Cardiac ventricle fibroblast (primary cell): ENCODE measurements around the gene PHACTR4. TPM values are rescaled to one million over a fixed set of nuclear protein-coding genes. Genes with fewer than 3 reads are reported as not detected.

ENCODE experiments used
- total RNA-seq: library from RNA; depleted of rRNA; stranded (reverse); fragments of >200 nt; gene quantifications from 2 replicates; pipeline ENCODE4 v1.2.3, GENCODE V29; 2015

Gene PHACTR4
- total RNA-seq: 6.6 and 8.3 TPM in 2 replicates

DNA sequence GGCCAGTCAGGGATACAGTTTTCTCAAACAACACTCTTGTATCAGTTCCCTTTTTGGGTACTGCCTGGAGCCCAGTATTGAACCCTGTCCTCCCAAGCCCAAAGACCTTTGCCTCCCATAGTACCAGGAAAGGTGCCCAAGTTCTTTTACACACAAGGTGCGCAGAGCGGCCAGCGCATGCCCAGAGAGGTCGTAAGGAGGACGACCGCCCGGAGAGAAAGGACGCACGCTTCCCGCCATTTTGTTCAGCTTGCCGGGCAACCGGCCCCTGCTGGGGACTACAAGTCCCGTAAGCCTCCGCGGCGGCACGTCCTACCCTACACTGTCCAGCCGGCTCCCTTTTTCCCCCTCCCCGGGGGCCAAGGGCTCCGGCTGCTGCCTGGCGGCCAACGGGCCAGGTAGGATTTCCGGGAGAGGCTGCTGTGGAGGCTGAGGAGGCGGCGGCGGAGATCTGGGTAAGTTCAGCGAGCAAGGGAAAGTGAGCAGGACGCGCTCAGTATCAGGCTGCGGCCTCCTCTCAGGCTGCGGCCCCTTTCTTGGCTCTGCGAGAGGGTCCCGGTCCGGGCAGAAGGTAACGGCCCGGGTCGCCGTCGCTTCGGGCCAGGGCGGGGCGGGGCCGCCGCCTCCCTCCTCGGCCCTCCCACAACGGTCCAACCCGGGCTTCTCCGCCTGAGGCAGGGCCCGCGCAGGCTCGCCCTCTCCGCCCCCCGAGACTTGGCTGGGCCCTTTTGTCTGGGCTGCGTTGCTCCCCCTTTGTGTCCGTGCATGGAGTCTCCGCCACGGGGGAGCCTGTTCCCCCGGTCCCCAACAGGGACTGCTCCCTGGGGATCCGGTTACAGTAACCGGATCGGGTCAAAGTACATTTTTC, at the start of gene PHACTR4:
Gene PHACTR4 (plus strand): TSS at position 370 of the 868 bp plus-strand sequence. CDS start 37,708 bp downstream, outside the sequence.

DNA sequence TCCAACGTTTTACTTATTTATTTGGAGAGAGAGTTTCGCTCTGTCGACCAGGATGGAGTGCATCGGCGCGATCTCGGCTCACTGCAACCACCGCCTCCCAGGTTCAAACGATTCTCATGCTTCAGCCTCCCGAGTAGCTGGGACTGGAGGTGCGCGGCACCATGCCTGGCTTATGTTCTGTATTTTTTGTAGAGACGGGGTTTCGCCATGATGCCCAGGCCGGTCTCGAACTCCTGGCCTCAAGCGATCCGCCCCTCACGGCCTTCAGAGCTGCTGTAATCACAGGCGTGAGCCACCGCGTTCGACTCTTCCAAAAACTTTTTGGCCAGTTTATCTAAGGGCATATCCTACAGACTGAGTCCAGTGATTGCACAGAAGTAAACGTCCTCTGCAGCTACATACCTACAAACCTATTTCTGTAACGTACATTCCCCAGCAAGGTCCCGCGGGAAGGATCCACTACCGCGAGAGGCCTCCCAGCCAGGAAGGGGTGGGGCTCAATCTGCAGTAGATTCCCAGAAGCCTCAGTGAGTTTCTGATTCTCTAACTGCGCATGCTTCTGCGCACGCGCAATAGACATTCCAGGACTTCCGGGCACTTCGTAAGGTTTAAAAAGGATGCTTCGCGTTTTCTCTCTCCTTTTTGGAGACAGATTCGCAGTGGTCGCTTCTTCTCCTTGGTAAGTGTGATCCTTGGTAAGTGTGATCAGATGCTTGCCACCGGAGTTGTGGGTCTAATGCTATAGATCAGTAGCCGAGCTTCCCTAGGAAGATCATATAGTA, 136.1 kb downstream of the PHACTR4 start, which contains the start of gene RCC1:
Gene RCC1 (plus strand): TSS at position 638 of the 782 bp plus-strand sequence. CDS start 23,824 bp downstream, outside the sequence.

Other genes starting within 250 kb of the PHACTR4 start
- gene PTAFR, start 193.1 kb upstream of the PHACTR4 start, total RNA-seq: not detected in 2 replicates
- 50.2 and 59.8 TPM in 2 replicates for gene DNAJC8, start 136.7 kb upstream of the PHACTR4 start, total RNA-seq
- gene ATP5IF1, start 133.6 kb upstream of the PHACTR4 start, total RNA-seq: 207 and 222 TPM in 2 replicates
- 21.3 and 23.9 TPM in 2 replicates for gene SESN2, start 110.2 kb upstream of the PHACTR4 start, total RNA-seq
- gene MED18, start 40.7 kb upstream of the PHACTR4 start, total RNA-seq: 13.1 and 15.4 TPM in 2 replicates
- gene RCC1, start 136.3 kb downstream of the PHACTR4 start, total RNA-seq: 28.1 and 35.4 TPM in 2 replicates
- gene TRNAU1AP, start 183.3 kb downstream of the PHACTR4 start, total RNA-seq: 13.8 and 16.1 TPM in 2 replicates
- 3.2 and 6.8 TPM in 2 replicates for gene RAB42, start 222.5 kb downstream of the PHACTR4 start, total RNA-seq